Measurements from ENCODE around the gene CLIC1.
A peak's percentile ranks its signal among the peaks of the same experiment; 100 is the strongest.

The CLIC1 gene

GRCh38 chr6:31700740-31701401 is 35.5 kb downstream of the CLIC1 start:
- DNase-seq = no peak

GRCh38 chr6:31697555-31697954 is 38.8 kb downstream of the CLIC1 start:
- DNase-seq = no peak

GRCh38 chr6:31693535-31693934 is 42.8 kb downstream of the CLIC1 start:
- DNase-seq = no peak

GRCh38 chr6:31692886-31693285 is 43.4 kb downstream of the CLIC1 start:
- DNase-seq = no peak

- no peak for DNase-seq
Measured at GRCh38 chr6:31692353-31692752, 44.0 kb downstream of the CLIC1 start.

GRCh38 chr6:31691564-31692108 is 44.7 kb downstream of the CLIC1 start:
- no peak for DNase-seq

GRCh38 chr6:31691078-31691463 is 45.3 kb downstream of the CLIC1 start:
- DNase-seq = no peak

GRCh38 chr6:31690231-31691077 is 45.9 kb downstream of the CLIC1 start:
- no peak for DNase-seq

- DNase-seq = peak in 1 of 2 donors; percentile 13
Measured at GRCh38 chr6:31689249-31690110, 46.9 kb downstream of the CLIC1 start.

- no peak for DNase-seq
Measured at GRCh38 chr6:31687860-31688693, 48.3 kb downstream of the CLIC1 start.

- no peak for DNase-seq
Measured at GRCh38 chr6:31687321-31687720, 49.0 kb downstream of the CLIC1 start.

- DNase-seq = no peak
Measured at GRCh38 chr6:31686483-31686882, 49.8 kb downstream of the CLIC1 start.

GRCh38 chr6:31683591-31683990 is 52.7 kb downstream of the CLIC1 start:
- DNase-seq = no peak

GRCh38 chr6:31681135-31681671 is 55.1 kb downstream of the CLIC1 start:
- peak; percentile 34 for DNase-seq
